Gastrocnemius medialis (tissue), 4 donors: ENCODE measurements around the gene NAP1L4.

Source experiments
- CTCF ChIP-seq, 5 experiments: fragments of 450-650 bp in 3 of 5; fragments of 200-600 bp in 2 of 5; sonication (generic) in 2 of 5; IDR thresholded peaks in 4 of 5; conservative IDR thresholded peaks in 1 of 5; 1 replicate in 4 of 5; 2 replicates in 1 of 5; pipeline ENCODE4 v1.5.1; 2016 to 2019; ENCODE audit warnings: antibody characterized with exemption in 5 of 5, mild to moderate bottlenecking in 3 of 5, moderate library complexity in 3 of 5
- POLR2A ChIP-seq, 2 donors: fragments of 450-650 bp; IDR thresholded peaks; one replicate each; pipeline ENCODE4 v1.6.1; 2017; ENCODE audit warnings: antibody characterized with exemption in 2 of 2, mild to moderate bottlenecking in 2 of 2, moderate library complexity in 2 of 2

DNA sequence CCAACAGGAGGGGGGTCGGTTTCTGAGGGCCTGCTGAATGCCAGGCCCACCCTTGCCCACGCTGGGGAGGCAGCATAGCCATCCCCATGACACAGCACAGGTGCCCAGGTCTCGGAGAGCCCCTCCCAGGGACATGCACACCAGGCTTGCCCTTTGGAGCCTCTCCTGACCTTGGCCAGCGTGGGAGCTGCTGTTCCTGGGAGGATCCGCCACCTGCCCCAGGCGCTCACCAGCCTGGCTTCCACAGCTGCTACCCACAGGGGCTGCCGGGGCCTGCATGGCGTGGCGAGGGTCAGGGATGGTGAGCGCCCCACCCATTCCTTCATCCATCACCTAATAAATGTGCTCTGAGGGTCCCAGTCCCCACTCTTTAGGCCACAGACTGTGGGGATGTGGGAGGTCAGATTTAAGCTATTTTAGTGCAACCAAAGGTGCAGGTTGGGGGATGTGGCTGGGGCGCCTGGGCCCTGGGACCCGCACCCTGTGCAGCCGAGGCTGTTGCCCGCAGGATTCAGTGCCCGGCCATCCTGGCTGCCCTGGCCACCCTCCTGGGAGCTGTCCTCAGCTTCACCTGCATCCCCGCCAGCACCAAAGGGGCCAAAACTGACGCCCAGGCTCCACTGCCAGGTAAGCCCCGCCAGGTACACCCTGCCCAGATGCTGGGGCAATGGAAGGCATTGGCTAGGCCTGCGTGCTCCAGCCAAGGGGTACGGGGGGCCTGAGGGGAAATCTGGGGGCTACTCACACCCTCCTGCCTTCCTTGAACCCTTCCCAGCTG lies 75.8 kb downstream of the NAP1L4 start:
- TF ChIP-seq POLR2A (IDR thresholded peaks at IDR 0.05): no peak
- TF ChIP-seq CTCF (IDR thresholded peaks at IDR 0.05 in 4 of 5, conservative IDR thresholded peaks at IDR 0.05 in 1 of 5): no peak
